COLO668 (cell line): Measurements from ENCODE around the gene SERP2.

ENCODE experiments used
- DNase-seq: peaks from one replicate; lab custom pipeline; 2025; ENCODE audit not compliant: unreplicated experiment; lab: John Stamatoyannopoulos, UW

Gene SERP2

DNA sequence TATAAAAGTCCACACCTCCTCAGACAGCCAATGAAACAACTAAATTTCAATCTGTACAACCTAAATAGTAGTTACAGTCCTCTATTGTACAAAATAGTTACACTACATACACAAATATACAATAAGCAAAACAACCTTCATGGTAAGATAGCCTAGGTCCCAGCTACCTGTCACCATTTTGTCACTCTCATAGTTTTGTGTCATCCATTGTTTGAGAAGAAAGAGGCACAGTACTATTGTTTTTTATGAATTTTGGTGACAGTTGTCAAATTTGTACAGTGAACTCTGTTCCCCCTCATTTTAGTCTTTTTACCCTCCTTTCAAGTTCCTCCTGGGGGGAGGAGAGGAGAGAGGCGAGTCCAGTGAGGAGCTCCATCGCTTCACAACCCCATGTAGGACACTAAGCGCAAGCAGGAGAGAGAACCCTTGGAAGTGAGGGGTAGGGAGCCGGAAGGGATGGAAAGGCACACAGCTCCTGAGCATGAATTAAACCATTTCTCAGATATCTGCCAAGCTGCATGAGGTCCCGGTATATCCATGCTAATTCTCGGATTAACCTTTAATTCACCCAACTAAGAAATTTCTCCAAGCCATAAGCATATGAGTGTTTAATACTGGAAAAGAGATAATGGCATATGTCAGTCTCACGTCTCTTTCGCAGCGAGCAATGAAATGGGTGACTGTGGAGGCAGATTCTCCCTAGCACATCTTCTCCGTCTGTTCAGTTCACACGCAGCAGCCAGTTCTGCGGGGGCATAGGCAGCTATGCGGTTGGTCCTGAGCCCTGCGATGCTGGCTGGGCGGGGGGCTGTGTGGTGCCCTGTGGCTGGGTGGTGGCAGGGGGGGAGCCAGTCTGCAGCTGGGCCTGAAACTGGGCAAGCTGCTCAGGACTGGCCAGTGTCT lies 60.5 kb downstream of the SERP2 start:
- no peak for DNase-seq

GRCh38 chr13:44434766-44435141 lies 61.1 kb downstream of the SERP2 start:
- no peak for DNase-seq

GRCh38 chr13:44435142-44435918 lies 61.7 kb downstream of the SERP2 start:
- peak; percentile 99 for DNase-seq

- no peak for DNase-seq
These were observed 62.4 kb downstream of the SERP2 start for GRCh38 chr13:44435919-44436510.

- peak; percentile 98 for DNase-seq
These were observed 63.1 kb downstream of the SERP2 start for GRCh38 chr13:44436589-44437337.

- DNase-seq = no peak
These were observed 64.0 kb downstream of the SERP2 start for GRCh38 chr13:44437356-44438233.

- no peak for DNase-seq
These were observed 64.6 kb downstream of the SERP2 start for GRCh38 chr13:44438234-44438579.

- no peak for DNase-seq
These were observed 65.9 kb downstream of the SERP2 start for GRCh38 chr13:44439452-44440024.

DNA sequence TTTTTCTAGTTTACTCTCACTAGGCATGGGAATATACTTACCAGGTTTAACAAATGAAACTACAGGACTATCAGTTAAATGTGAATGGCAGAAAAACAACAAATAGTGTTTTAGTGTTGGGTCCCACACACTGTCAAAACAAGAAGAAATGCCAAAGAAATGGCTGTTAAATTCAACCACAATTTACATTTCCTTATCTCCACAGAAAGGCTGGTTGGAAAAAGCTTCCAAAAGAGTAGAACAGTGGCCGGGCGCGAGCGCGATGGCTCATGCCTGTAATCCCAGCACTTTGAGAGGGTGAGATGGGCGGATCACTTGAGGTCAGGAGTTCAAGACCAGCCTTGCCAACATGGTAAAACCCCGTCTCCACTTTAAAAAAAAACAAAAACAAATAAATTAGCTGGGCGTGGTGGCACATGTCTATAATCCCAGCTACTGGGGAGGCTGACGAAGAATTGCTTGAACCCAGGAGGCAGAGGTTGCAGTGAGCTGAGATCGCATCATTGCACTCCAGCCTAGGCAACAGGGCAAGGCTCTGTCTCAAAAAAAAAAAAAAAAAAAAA lies 66.5 kb downstream of the SERP2 start:
- no peak for DNase-seq
